HG03575 (cell line): ENCODE measurements around the gene PPP1R18.
"Not testable (repeated sequence)": the region's sequence is repeated elsewhere in the genome, so short reads cannot be mapped to it uniquely, and the experiment has no call there.

Source experiments
- ATAC-seq: cut with Tn5 transposase; IDR thresholded peaks from one replicate; pipeline ENCODE4 v1.9.1; 2021; ENCODE audit not compliant: unreplicated experiment, insufficient number of reproducible peaks, low FRiP score; ENCODE audit errors: extremely low read depth

PPP1R18 gene

DNA sequence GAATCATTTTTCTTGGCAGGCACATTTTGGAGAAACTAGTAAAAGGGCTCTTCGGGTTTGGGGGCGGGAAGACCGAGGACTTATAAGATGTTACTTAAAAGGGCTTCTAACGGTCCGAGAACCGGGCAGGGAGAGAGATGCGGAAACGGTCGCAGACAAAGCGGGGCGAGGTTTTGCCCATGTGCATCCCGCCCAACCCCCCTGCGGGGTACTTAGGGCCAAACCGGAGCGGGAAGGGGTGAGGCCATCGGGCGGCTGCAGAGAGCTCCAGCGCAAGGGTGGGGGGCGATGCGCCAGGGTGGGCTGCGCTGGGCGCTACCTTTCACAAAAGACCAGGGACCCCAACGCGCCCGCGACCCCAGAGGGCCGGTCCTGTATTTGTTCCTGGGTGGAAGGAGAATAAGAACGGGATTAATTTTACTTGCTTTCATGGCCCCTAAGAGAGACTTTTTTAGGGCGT lies 34.3 kb upstream of the PPP1R18 start:
- no peak for ATAC-seq

- ATAC-seq: no peak
Measured at GRCh38 chr6:30719791-30720737, 33.6 kb upstream of the PPP1R18 start, which contains the start of gene TUBB. TSS of gene TUBB (plus strand) at chr6:30720352. CDS start at chr6:30720507, 155 bp downstream.

DNA sequence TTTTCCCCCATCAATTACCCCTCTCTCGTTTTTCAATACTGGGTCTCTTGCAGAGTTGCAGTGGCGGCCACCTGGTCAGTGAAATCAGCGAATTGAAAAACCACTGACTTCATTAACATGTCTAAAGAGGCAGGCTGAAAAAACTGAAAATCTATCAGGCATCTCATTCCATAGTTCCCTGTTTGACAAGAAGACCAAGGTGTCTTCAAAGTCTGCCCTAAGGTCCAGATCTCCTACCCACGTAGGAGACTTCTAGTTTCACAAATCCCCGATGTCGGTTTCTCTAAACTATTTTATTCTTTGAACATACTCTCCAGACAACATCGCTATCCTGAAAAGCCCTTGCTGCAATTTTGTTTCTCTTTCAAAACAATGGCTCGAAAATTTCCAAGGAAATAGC lies 32.9 kb upstream of the PPP1R18 start:
- ATAC-seq: no peak

- ATAC-seq: not testable (repeated sequence)
Measured at GRCh38 chr6:30717845-30718720, 31.6 kb upstream of the PPP1R18 start.

DNA sequence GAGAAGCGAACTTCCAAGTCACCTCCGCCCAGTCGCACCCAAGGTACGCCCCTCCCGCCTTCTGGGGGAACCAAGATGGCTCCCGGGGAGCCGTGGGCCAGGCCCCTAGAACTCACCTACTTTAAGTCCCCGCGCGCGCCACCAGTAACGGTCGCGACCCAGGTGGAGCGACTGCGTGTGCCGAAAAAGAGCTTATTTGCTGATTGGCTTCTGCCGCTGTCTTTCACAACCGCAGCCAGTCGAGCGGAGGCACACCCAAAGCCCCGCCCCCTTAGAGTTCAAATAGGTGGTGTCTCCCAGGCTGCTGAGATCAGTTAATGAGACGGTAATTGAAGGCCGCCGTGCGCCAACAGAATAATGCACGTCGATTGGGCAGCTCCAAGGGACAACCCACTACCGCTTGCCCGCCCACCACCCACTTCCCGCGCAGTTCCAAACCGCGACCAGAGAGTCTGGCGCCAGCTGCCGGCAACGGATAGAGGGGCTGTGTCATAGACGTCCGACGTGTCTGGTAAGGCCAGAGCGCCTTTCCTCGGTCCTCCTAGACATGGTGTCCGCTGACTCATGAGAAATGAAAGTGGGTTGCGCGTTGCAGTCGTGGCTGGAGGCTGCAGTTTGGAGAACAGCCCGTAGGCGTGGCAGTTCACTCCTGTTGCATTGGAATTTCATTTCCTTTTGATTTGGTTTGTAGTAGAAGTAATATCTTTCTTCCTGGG lies 30.8 kb upstream of the PPP1R18 start, which contains the start of gene MDC1:
Gene MDC1 (minus strand): TSS at position 153 of the 716 bp plus-strand sequence. CDS start 2,106 bp downstream, outside the sequence.
- peak; percentile 34 for ATAC-seq

GRCh38 chr6:30716879-30717128 lies 30.4 kb upstream of the PPP1R18 start:
- no peak for ATAC-seq

- no peak for ATAC-seq
Measured at GRCh38 chr6:30714263-30714662, 27.8 kb upstream of the PPP1R18 start.

- no peak for ATAC-seq
Measured at GRCh38 chr6:30712441-30712945, 26.0 kb upstream of the PPP1R18 start.

GRCh38 chr6:30711758-30712380 lies 25.4 kb upstream of the PPP1R18 start:
- no peak for ATAC-seq

DNA sequence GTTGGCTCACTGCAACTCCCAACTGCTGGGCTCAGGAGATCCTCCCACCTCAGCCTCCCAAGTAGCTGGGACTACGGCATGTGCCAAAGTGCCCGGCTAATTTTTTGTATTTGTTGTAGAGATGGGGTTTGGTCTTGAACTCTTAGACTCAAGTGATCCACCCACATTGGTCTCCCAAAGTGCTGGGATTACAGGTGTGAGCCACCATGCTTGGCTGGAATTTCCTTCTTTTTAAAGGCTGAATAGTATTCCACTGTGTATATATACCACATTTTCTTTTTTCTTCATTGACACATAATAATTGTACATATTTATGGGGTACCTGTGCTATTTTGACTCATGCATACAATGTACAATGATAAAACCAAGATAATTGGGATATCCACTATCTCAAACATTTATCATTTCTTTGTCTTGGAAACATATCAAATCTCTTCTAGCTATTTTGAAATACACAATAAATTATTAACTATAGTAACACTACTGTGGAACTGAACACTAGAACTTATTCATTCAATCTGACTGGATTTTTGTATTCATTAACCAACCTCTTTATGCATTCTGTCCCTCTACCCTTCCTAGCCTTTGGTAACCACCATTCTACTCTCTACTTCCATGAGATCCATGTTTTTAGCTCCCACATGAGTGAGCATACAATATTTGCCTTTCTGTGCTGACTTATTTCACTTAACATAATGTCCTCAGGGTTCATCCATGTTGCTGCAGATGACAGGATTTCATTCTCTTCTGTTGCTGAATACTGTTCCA lies 22.8 kb upstream of the PPP1R18 start:
- ATAC-seq: no peak

DNA sequence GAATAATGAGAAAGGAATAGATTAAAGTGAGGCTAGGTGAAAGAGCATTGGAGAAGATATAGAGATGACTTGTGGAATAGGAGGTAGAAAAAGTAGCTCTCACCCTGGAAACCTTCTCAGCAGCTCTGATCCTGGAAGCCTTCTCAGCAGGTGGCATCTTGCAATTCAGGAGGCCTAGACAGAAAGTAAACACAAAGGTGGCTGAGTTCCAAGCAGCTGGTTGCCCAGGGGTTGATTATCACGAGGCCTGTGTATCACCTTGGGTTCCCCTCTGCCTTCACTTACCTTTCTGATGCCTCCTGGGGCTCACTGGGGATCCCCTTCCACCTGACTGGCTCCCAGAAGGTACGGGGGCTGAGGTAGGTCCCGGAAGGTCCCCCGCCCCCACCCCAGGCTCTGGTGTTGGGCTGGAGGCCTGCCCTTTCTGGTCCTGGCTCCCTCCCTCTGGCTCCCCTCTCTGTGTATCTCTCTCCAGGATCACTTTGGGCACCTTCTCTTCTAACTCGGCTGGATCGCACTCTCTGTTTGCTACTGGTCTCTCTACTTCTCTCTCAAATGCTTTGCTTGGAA lies 20.9 kb upstream of the PPP1R18 start:
- ATAC-seq: no peak

DNA sequence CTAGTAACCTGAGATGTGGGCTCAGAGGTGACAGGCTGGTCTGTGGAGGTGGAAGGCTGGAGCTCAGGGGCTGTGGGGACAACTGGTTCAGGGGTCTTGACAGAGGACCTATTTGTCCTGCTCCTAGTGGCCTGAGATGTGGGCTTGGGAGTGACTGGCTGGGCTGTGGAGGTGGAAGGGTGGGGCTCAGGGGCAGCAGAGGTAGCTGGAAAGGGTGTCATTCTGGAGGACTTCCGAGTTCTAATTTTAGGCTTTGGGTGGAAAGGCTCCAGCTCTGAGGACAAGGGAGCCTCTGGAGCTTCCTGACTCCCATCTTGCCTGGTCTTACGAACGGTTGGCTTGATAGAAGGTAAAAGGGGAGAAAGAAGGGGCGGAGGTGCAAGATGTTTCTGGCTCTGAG lies 19.2 kb upstream of the PPP1R18 start:
- no peak for ATAC-seq

GRCh38 chr6:30703821-30704220 lies 17.4 kb upstream of the PPP1R18 start:
- ATAC-seq: no peak

DNA sequence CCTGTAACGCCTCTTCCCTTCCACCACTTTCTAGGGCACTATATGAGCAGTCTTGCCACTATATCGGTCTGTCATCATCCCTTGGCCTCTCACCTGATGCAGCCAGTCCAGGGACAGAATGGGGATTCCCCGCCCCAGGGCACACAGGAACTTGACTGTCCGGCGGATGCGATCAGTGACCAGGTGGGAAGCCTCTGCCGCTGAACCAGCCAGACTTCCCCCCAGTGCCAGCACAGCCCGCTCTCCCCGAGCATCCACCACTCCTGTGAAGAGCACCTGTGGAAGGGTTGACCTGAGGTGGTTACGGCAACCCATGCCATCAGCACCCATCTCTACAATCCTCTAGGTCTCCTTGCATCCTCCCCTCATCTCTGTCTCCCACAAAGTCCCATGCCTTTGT lies 16.6 kb upstream of the PPP1R18 start:
- no peak for ATAC-seq

DNA sequence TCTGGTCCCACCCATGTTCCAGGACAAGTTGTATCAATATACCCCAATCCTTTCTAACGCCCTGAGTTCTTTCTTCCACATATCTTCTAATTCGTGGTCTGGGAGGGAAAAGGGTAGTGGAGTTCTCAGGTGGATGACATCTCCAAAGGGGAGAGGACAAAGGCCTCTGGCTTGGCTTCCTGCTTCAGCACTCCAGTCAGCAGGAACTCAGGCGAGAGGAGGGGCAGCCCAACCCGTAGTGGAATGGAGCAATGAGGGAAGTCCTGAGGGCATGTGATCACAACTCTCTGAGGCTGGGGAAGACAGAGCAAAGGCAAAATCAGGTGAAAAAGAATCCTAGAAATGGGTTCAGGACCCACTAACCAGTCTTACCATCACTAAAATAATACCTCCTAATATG lies 13.9 kb upstream of the PPP1R18 start:
- no peak for ATAC-seq

DNA sequence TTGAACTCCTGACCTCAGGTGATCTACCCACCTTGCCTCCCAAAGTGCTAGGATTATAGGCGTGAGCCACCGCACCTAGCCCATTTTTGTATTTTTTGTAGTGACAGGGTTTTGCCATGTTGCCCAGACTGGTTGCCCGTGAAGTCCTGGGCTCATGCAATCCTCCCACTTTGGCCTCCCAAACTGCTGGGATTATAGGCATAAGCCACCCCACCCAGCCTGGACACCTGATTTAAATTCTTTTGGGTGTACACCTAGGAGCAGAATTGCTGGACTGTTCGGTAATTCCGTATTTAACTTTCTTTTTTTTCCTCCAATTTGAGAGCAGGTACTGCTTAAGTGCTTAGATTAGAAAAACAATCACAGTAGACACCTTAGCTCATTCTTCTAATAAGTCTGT lies 10.0 kb upstream of the PPP1R18 start:
- no peak for ATAC-seq

DNA sequence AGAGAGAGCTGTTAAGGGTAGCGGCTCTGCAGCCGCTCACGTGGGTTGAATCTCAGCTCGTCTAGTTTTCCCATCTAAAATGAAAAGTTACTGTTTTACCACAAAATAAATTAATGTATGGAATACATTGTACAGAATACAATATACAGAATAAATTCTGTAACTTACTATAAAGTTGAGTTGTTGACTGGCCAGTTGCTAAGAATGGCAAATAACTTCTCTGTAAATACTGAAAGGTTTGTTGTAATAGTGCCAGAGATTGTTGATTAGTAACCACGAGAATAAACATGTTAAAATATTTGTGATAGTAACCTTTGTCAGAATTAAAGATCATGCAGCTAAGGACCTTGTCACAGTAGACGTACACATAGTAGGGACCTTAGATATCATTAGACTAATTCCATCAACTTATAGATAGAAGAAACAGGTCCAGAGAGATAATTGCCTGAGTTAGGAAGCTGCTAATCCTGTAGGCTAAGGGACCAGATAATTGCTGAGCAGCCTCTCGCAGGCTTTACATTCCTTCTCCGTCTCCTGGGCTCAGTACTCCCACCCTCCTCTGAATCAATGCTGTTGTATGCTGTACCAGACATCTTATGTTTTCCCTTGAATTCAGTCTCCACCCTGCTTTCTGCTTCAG lies 4.9 kb upstream of the PPP1R18 start:
- no peak for ATAC-seq
